T-helper 9 cell (primary cell): ENCODE results near the gene CYP26A1.

Experiments used
- DNase-seq: peaks from one replicate; pipeline ENCODE4 v3.0.0-alpha.2; 2020

Gene CYP26A1

GRCh38 chr10:93125966-93126365 is 52.3 kb downstream of the CYP26A1 start:
- no peak for DNase-seq

- DNase-seq, result no peak
These were observed 52.9 kb downstream of the CYP26A1 start for GRCh38 chr10:93126483-93127052.
